Stimulated activated CD8-positive, alpha-beta memory T cell treated with anti-CD3 and anti-CD28 coated beads, Interleukin-7, amount 100 ng/mL, for 1 hour (primary cell): ENCODE results near the gene EIF2B2.

Experiments used
- DNase-seq, 2 donors: peaks; one replicate each; pipeline ENCODE4 v3.0.0-alpha.2; 2020; ENCODE audit warnings: low read depth in 2 of 2

The EIF2B2 gene

DNA sequence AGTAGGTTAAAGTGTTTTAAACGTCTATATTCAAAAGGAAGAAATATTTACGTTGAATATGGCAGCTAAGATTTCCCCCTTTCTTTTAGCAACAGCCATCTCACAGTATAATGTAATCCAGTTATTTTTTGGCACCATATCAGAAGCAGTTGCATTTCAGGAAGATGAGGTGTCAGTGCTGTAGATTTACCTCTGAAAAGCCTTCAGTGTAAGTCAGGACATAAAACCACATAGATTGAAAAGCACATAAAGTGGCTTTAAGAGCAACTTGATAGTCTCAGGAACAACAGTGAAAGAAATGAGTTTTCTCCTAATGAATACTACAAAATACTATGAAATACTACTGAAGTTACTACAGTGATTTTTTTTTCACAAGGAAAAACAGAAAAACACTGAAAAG lies 41.6 kb downstream of the EIF2B2 start:
- no peak for DNase-seq

DNA sequence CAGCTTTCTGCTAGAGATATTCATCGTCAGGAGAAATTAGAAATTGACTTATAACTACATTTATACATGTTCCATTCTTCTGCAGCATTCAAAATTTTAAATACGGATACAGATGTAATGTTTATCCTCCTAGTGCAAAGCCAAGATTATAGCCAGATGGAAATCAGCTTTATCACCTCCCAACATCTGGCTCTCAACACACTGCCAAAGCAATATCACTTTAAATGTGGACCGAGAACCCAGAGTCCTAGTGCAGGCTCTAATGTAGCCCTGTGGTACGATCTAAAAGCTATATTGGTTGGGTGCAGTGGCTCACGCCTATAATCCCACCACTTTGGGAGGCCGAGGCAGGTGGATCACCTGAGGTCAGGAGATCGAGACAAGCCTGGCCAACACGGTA lies 42.0 kb downstream of the EIF2B2 start:
- DNase-seq = no peak

DNA sequence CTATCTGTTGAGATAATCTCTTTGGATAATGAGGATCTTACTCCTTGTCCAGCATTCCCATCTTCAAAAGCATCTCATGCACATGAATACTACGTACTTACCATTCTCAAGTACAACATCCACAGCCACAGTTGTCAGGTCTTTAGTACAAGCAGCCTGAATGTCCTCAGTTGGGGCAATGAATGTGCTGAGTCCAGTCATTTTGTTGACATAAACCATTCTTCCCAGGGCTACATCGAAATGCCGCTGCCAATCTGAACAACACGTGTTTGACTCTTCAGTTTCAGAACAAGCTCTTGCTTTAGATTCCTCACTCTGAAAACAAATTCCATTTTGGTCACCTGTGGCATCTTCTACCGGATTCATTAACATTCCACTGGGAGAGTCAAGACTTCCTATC lies 43.6 kb downstream of the EIF2B2 start:
- DNase-seq = no peak

DNA sequence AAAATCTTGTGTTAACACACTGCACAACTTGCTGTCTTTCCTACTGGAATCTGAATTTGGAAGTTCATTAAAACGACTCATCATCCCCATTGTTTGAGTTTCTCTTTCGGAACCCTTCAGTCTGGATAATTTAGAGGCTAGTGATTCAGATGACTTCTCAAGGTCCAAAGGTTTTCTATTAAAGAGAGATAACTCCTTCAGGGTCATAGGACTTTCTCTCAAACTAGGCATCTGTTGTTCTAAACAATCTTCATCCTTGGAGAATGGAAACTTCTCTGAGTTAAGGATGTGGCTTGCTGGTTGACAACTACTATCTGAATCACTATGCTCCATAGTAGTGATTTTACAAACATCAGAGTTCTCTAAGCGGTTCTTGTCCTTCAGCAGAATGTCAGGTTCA lies 44.2 kb downstream of the EIF2B2 start:
- no peak for DNase-seq

DNA sequence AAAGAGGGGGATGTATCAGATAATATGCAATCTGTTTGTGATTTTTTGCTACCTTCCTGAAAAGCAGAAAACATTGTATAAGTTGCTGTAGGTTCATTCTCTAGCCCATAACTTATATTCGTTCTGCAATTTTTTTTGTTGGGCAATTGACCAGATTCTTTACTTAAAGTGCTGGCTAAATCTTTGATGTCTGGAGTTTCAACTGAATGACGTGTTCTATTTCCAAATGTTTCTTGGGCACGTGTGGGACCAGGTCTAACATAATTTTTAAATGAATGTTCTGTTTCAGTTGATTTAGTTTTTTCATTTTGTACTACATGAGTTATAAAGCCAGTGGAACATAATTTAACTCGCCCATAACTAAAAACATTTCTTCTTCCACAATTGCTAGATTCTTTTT lies 44.8 kb downstream of the EIF2B2 start:
- DNase-seq = no peak

DNA sequence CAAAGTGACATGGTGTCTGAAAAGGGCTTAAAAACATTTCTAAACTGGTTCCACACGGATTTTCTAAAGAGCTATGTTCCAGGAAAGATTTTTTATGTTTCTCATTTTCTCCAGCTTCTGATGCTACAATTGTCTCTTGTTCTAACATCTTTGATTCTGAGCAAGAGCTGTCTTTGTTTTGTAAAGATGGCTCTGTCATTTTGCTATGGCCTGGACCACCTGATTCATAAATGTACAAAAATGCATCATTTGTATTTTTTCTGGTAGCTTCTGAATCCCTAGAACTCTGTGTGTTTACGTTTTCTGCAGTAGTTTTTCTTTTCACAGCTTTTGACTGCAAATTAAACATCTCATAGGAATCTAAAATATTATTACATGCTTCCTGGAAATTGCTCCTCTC lies 45.4 kb downstream of the EIF2B2 start:
- DNase-seq = no peak

DNA sequence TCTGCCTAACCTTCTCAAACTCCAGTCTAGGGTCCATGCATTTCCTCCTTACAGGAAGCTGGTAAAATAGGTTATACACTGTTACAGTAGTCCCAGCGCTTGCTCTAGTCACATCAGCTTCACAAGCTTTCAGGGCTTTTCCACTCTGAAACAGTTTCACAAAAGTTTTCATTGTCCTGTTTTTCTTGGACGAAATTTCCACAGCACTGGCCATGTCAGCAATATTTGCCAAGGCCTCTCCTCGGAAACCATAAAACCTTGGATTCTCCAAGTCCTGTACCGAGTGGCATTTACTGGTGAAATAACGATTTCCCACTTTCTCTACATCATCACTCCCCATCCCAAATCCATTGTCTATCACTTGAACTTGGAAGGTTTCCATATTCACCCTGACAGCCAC lies 46.4 kb downstream of the EIF2B2 start:
- no peak for DNase-seq

DNA sequence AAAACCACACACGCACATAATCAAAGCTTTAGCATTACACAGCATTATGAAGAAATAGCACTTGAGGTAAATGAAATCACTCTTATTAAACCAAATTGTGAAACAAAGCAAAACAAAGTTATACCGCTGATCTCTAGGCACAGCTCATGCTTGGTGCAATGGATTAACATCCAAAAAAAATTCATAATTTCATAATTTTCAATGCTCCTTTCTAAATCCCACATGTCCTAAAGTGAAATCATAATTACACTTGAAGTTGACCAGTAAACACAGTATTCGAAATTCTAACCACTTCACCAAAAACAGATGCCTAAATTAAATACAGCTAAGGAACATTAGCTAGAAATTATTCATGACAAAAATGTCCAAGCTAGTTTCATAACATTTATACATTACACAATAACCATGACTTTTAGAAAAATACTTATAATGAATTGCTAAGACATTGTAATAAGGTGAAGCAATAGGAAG lies 47.0 kb downstream of the EIF2B2 start:
- no peak for DNase-seq

DNA sequence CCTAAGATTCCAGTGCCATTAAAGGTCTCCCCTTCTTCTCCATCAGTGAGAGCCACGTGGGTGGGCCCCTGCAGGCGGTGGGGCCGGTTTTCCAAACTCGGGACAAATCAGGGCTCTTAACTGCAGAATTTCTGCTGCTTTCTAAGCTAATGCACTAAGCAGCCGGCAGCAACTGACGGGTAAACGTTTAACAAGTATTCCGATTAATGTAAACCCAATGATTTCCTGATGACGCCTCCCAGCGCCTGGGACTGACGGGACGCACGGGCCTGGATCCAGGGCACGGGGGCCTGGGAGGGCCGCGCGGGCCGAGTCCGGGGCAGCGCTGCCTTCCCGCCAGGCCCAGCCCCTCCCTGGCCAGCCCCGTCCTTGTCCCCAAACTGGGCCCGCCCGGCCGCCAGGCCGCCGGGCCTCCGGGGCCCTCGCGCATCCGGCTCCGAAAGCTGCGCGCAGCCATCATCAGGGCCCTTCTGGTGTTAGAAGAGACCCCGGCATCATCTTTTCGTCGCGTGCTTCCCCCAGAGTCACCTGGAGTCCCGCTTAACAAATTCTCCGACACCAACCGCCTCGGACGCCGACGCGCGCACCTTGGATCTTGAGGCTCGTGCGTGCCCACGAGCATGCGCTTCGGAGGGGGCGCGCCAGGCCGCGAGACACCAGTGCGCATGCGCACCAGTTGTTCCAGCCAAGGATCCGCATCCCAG lies 48.3 kb downstream of the EIF2B2 start, which contains the start of gene MLH3:
TSS of gene MLH3 (minus strand) at position 616 of the 704 bp plus-strand sequence. CDS start 1,812 bp downstream, outside the sequence.
- DNase-seq = peak; percentile 61 to 62

DNA sequence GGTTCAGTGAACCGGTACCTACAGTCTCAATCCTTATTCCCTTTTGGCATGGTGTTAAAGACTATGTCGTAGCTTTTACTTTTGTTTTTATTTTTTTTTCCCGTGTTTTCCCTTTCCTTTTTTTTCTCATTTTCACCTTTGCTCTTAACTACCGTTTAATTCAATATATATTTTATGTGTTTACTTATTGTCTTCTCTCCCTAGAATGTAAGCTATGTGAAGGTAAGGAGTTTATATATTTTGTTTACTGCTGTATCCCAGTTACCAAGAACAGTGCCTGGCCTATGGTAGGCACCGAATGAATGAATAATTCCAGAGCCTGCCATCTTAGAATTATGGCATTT lies 48.8 kb downstream of the EIF2B2 start:
- DNase-seq = no peak

DNA sequence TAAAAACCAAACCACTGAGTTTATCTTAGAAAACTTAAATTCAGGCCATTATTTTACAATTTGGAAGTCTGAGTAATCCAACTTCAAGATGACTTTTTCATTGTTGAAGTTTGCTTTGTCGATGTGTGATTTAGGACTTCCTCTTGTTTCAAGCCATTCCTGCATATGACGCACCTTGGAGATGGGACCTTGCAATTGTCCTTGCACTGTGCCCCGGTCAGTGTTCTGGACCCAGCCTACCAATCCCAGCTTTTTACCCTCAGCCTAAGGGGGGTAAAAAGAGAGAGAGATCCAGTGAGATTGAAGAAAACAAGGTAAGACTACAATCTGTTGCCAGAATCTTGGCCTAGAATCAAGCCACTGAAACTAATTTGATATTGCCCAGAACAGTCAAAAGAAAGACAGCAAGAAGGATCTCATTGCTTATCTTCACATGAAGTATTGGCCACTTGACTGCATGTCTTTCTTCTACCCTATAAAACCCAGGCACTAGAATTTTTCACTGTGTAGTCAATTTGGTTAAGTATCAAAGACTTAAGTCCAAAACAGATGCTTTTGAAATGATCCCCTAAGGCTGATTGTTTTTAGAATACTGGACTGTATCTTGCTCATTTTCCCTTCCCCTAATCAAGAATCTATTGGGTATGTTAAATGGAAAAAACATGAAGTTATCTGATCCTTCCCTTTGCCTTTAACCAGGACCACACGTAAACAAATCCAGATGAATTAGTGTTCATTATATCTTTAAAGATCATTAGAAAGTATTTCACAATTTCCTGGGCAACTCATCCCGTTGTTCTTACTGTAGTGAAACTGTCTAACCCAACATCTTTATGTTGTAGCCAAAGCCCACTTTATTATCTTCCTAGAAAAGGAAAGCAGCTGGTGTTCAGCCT lies 50.9 kb downstream of the EIF2B2 start:
- DNase-seq = no peak

DNA sequence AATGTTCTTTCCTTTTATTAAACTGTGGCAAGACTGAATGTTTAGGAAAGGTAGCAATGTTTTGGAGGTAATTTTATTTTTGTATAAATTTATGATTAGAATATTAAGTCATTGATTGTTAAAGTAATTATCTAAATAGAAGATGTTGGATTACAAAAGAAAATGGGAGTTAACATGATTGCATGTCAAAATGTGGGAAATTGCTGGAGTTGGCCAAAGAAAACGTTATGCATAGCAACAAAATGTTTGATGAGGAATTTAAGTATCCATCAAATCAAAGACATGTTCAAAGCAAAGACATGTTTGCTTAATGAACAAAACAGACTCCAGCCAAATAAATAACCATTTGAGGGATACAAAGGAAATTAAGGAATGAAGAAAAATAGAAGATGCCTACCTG lies 51.7 kb downstream of the EIF2B2 start:
- DNase-seq = no peak

DNA sequence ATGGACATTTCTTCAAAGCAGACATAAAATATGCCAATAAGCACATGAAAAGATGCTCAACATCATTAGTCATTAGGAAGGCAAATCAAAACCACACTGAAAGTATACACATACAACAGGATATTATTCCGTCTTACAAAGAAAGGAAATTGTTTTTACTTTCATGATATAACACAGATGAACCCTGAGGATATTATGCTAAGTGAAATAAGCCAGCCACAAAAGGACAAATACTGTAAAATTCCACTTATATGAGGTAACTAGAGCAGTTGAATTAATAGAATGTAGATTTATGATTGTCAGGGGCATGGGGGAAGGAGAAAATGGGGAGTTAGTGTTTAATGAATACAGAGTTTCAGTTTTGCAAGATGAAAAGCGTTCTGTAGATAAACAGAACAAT lies 56.9 kb downstream of the EIF2B2 start:
- no peak for DNase-seq

DNA sequence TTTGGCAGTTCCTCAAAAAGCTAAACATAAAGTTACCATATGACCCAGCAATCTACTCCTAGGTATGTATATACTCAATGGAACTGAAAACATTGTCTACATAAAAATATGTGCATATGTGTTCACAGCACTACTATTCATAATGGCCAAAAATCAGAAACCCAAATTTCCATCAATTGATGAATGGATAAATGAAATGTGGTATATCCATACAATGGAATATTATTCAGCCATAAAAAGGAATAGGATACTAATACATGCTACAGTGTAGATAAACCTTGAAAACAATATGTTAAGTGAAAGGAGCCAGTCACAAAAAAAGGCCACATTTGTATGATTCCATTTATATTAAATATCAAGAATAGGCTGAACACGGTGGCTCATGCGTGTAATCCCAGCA lies 57.7 kb downstream of the EIF2B2 start:
- DNase-seq = no peak
